SK-N-SH (cell line): ENCODE data around the gene THOC6. TPM values are rescaled to one million over a fixed set of nuclear protein-coding genes. Genes with fewer than 3 reads are reported as not detected.

Experiments
- CTCF ChIA-PET: fragments of 300-600, 350-600 bp; formaldehyde crosslinking; extraction: SDS; loops from one replicate; lab custom pipeline; 2021; lab: Yijun Ruan, JAX
- POLR2A ChIA-PET: fragments of 350-600 bp; sonication (Branson Sonifier 250); formaldehyde crosslinking; extraction: SDS; loops from one replicate; lab custom pipeline; 2020; ENCODE audit warnings: antibody characterized with exemption, inconsistent platforms; lab: Yijun Ruan, JAX
- DNase-seq: peaks from one replicate; pipeline ENCODE4 v3.0.0; 2012
- H2AFZ ChIP-seq: fragments of 200-600 bp; sonication (generic); 2 replicates; pipeline ENCODE4 v1.8.1; 2016; ENCODE audit warnings: antibody characterized with exemption, mild to moderate bottlenecking, low read depth
- H3F3A ChIP-seq: fragments of 200-600 bp; sonication (generic); replicated peaks from 2 replicates; pipeline ENCODE3; 2016; ENCODE audit warnings: antibody characterized with exemption, mild to moderate bottlenecking; ENCODE audit not compliant: insufficient read depth
- H3K27ac ChIP-seq, 2 experiments: fragments of 200-500 bp in 1 of 2; fragments of 200-600 bp in 1 of 2; sonication (Bioruptor generic) in 1 of 2; sonication (generic), shearing (Covaris generic) in 1 of 2; 2 replicates each; pipeline versions ENCODE4 v1.5.1 to v1.6.1; 2014 to 2016; ENCODE audit warnings: low read depth in 2 of 2, inconsistent platforms in 1 of 2, low read length in 1 of 2, mild to moderate bottlenecking in 1 of 2, mixed read lengths in 1 of 2
- H3K27me3 ChIP-seq: fragments of 200-600 bp; sonication (generic), shearing (Covaris generic); 2 replicates; pipeline ENCODE4 v1.6.1; 2016; ENCODE audit warnings: mixed run types; ENCODE audit not compliant: insufficient read depth
- H3K36me3 ChIP-seq, 2 experiments: fragments of 200-500 bp in 1 of 2; fragments of 200-600 bp in 1 of 2; sonication (Bioruptor generic) in 1 of 2; sonication (generic) in 1 of 2; replicated peaks in 1 of 2; 2 replicates each; pipeline versions ENCODE3 to v1.5.1; 2014 to 2016; ENCODE audit warnings: low read length in 1 of 2, mild to moderate bottlenecking in 1 of 2; ENCODE audit not compliant: insufficient read depth in 2 of 2, control insufficient read depth in 1 of 2
- H3K4me1 ChIP-seq, 2 experiments: fragments of 200-500 bp in 1 of 2; fragments of 200-600 bp in 1 of 2; sonication (Bioruptor generic) in 1 of 2; sonication (generic), shearing (Covaris generic) in 1 of 2; 2 replicates each; pipeline versions ENCODE4 v1.5.1 to v1.6.1; 2014 to 2016; ENCODE audit warnings: low read depth in 1 of 2, low read length in 1 of 2, mixed run types in 1 of 2; ENCODE audit not compliant: insufficient read depth in 2 of 2, control insufficient read depth in 1 of 2
- H3K4me2 ChIP-seq: fragments of 200-600 bp; sonication (generic), shearing (Covaris generic); 2 replicates; pipeline ENCODE4 v1.6.1; 2017; ENCODE audit warnings: mixed run types
- H3K4me3 ChIP-seq, 2 experiments: fragments of 200-500 bp in 1 of 2; fragments of 200-600 bp in 1 of 2; sonication (Bioruptor generic) in 1 of 2; sonication (generic), shearing (Covaris generic) in 1 of 2; 2 replicates each; pipeline versions ENCODE4 v1.5.1 to v1.8.1; 2014 to 2016; ENCODE audit warnings: low read depth in 2 of 2, inconsistent platforms in 1 of 2, low read length in 1 of 2, mild to moderate bottlenecking in 1 of 2, mixed read lengths in 1 of 2, moderate library complexity in 1 of 2
- H3K79me2 ChIP-seq: fragments of 200-600 bp; sonication (generic); 2 replicates; pipeline ENCODE4 v1.8.1; 2017; ENCODE audit warnings: mild to moderate bottlenecking; ENCODE audit not compliant: insufficient read depth
- H3K9ac ChIP-seq: fragments of 200-600 bp; sonication (generic); 2 replicates; pipeline ENCODE4 v1.6.1; 2017; ENCODE audit warnings: mixed run types
- H3K9me2 ChIP-seq: fragments of 200-600 bp; sonication (generic); 2 replicates; pipeline ENCODE4 v1.6.1; 2017; ENCODE audit warnings: mixed run types
- H3K9me3 ChIP-seq: fragments of 200-600 bp; sonication (generic); 2 replicates; pipeline ENCODE4 v1.6.1; 2017; ENCODE audit warnings: mixed run types, mild to moderate bottlenecking, moderate library complexity
- H4K20me1 ChIP-seq: fragments of 200-600 bp; sonication (generic); 2 replicates; pipeline ENCODE4 v1.6.1; 2017; ENCODE audit warnings: mild to moderate bottlenecking, mixed run types; ENCODE audit not compliant: insufficient read depth
- CHD2 ChIP-seq: fragments of 150-350 bp; IDR thresholded peaks from 2 replicates; pipeline ENCODE4 v1.6.1; 2018; ENCODE audit warnings: low read length; ENCODE audit not compliant: partially characterized antibody
- ELF1 ChIP-seq: IDR thresholded peaks from 2 replicates; pipeline ENCODE4 v1.4.0; 2012
- FOSL2 ChIP-seq: IDR thresholded peaks from 2 replicates; pipeline ENCODE4 v1.4.0; 2012; ENCODE audit warnings: low read depth, mild to moderate bottlenecking, moderate library complexity, borderline replicate concordance
- GABPA ChIP-seq: IDR thresholded peaks from 2 replicates; pipeline ENCODE4 v1.4.0; 2012; ENCODE audit warnings: low read depth, mild to moderate bottlenecking
- JUND ChIP-seq: IDR thresholded peaks from 2 replicates; pipeline ENCODE4 v1.4.0; 2012
- NRF1 ChIP-seq: IDR thresholded peaks from 2 replicates; pipeline ENCODE4 v1.6.1; 2012; ENCODE audit warnings: low read depth, mild to moderate bottlenecking, low read length
- POLR2AphosphoS5 ChIP-seq: IDR thresholded peaks from 2 replicates; pipeline ENCODE4 v1.6.1; 2012; ENCODE audit warnings: low read depth, low read length
- RFX5 ChIP-seq: IDR thresholded peaks from 2 replicates; pipeline ENCODE4 v1.6.1; 2012; ENCODE audit warnings: mild to moderate bottlenecking, improper control_type of control experiment, low read length
- SIN3A ChIP-seq: IDR thresholded peaks from 2 replicates; pipeline ENCODE4 v1.6.1; 2012; ENCODE audit warnings: low read depth, mild to moderate bottlenecking, low read length, moderate library complexity, borderline replicate concordance
- TCF12 ChIP-seq: IDR thresholded peaks from 2 replicates; pipeline ENCODE4 v1.4.0; 2012
- USF2 ChIP-seq: fragments of 150-350 bp; IDR thresholded peaks from 2 replicates; pipeline ENCODE4 v1.6.1; 2017; ENCODE audit warnings: antibody characterized with exemption, low read length, low read depth, borderline replicate concordance
- WGBS: methylation state at CpG from one replicate; pipeline ENCODE4 v1.1.6; 2017; ENCODE audit warnings: low lambda C conversion rate; 5-methylcytosine and 5-hydroxymethylcytosine counted together
- polyA plus RNA-seq, 3 experiments: library from polyadenylated mRNA; depleted of rRNA; stranded (reverse); fragments of >200 nt; gene quantifications; 2 replicates each; pipeline ENCODE4 v1.2.3, GENCODE V29; 2012
- TF ChIP-seq, protein P1 (sequence below): IDR thresholded peaks from 2 replicates; pipeline ENCODE4 v1.4.0; 2012; ENCODE audit warnings: low read depth
- TF ChIP-seq, protein P2 (sequence below): fragments of 150-350 bp; IDR thresholded peaks from 2 replicates; pipeline ENCODE4 v1.6.1; 2016; ENCODE audit warnings: mild to moderate bottlenecking, low read depth, low read length
- TF ChIP-seq, protein P3 (sequence below): fragments of 200-600 bp; sonication (generic); IDR thresholded peaks from 2 replicates; pipeline ENCODE4 v1.6.1; 2017; ENCODE audit warnings: antibody characterized with exemption, mild to moderate bottlenecking, moderate library complexity
- TF ChIP-seq, protein P4 (sequence below): IDR thresholded peaks from 2 replicates; pipeline ENCODE4 v1.6.1; 2012; ENCODE audit warnings: mild to moderate bottlenecking, low read depth, low read length, moderate library complexity
- TF ChIP-seq, protein P5 (sequence below): IDR thresholded peaks from 2 replicates; pipeline ENCODE4 v1.4.0; 2012; ENCODE audit warnings: low read depth, borderline replicate concordance

THOC6 gene
- polyA plus RNA-seq, 1 of the 3 experiments (the other 2 are of a cell fraction): 37.7 TPM

- Histone ChIP-seq H3K9me2 (no peaks in the 10 kb centered on the region), H3F3A (peaks cover 10% of the 10 kb centered on the region), H3K4me2 (no peak overlapping the region), H2AFZ (no peak overlapping the region), H3K4me3 (no peak overlapping the region), H3K27me3 (no peaks in the 10 kb centered on the region), H3K9me3 (no peaks in the 10 kb centered on the region), H3K27ac (no peak overlapping the region), H3K4me1 (peaks cover 4 to 24% of the 10 kb centered on the region in 2 experiments; a peak in 2 of 4 replicates), H4K20me1 (no peaks in the 10 kb centered on the region), H3K36me3 (no peaks in the 10 kb centered on the region), H3K9ac (no peak overlapping the region), H3K79me2 (peaks cover 16% of the 10 kb centered on the region; the same call in 1 of the 2 replicates)
- 95% methylated on average over 5 of the region's 5 CpGs for WGBS
- TF ChIP-seq, protein P1, sequence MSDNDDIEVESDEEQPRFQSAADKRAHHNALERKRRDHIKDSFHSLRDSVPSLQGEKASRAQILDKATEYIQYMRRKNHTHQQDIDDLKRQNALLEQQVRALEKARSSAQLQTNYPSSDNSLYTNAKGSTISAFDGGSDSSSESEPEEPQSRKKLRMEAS: no peak
- TF ChIP-seq, protein P2, sequence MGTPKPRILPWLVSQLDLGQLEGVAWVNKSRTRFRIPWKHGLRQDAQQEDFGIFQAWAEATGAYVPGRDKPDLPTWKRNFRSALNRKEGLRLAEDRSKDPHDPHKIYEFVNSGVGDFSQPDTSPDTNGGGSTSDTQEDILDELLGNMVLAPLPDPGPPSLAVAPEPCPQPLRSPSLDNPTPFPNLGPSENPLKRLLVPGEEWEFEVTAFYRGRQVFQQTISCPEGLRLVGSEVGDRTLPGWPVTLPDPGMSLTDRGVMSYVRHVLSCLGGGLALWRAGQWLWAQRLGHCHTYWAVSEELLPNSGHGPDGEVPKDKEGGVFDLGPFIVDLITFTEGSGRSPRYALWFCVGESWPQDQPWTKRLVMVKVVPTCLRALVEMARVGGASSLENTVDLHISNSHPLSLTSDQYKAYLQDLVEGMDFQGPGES: no peak
- TF ChIP-seq, protein P3, sequence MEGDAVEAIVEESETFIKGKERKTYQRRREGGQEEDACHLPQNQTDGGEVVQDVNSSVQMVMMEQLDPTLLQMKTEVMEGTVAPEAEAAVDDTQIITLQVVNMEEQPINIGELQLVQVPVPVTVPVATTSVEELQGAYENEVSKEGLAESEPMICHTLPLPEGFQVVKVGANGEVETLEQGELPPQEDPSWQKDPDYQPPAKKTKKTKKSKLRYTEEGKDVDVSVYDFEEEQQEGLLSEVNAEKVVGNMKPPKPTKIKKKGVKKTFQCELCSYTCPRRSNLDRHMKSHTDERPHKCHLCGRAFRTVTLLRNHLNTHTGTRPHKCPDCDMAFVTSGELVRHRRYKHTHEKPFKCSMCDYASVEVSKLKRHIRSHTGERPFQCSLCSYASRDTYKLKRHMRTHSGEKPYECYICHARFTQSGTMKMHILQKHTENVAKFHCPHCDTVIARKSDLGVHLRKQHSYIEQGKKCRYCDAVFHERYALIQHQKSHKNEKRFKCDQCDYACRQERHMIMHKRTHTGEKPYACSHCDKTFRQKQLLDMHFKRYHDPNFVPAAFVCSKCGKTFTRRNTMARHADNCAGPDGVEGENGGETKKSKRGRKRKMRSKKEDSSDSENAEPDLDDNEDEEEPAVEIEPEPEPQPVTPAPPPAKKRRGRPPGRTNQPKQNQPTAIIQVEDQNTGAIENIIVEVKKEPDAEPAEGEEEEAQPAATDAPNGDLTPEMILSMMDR: no peak
- TF ChIP-seq NRF1 (no peak), GABPA (no peak), TCF12 (no peak), ELF1 (no peak), FOSL2 (no peak), POLR2AphosphoS5 (no peak), JUND (no peak), RFX5 (no peak), USF2 (no peak), SIN3A (no peak), CHD2 (no peak)
- TF ChIP-seq, protein P4, sequence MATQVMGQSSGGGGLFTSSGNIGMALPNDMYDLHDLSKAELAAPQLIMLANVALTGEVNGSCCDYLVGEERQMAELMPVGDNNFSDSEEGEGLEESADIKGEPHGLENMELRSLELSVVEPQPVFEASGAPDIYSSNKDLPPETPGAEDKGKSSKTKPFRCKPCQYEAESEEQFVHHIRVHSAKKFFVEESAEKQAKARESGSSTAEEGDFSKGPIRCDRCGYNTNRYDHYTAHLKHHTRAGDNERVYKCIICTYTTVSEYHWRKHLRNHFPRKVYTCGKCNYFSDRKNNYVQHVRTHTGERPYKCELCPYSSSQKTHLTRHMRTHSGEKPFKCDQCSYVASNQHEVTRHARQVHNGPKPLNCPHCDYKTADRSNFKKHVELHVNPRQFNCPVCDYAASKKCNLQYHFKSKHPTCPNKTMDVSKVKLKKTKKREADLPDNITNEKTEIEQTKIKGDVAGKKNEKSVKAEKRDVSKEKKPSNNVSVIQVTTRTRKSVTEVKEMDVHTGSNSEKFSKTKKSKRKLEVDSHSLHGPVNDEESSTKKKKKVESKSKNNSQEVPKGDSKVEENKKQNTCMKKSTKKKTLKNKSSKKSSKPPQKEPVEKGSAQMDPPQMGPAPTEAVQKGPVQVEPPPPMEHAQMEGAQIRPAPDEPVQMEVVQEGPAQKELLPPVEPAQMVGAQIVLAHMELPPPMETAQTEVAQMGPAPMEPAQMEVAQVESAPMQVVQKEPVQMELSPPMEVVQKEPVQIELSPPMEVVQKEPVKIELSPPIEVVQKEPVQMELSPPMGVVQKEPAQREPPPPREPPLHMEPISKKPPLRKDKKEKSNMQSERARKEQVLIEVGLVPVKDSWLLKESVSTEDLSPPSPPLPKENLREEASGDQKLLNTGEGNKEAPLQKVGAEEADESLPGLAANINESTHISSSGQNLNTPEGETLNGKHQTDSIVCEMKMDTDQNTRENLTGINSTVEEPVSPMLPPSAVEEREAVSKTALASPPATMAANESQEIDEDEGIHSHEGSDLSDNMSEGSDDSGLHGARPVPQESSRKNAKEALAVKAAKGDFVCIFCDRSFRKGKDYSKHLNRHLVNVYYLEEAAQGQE: no peak
- TF ChIP-seq, protein P5, sequence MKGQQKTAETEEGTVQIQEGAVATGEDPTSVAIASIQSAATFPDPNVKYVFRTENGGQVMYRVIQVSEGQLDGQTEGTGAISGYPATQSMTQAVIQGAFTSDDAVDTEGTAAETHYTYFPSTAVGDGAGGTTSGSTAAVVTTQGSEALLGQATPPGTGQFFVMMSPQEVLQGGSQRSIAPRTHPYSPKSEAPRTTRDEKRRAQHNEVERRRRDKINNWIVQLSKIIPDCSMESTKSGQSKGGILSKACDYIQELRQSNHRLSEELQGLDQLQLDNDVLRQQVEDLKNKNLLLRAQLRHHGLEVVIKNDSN: no peak
- DNase-seq: no peak
- POLR2A ChIA-PET: interaction anchor here (1.3 kb wide), 1 partner anchor 8 kb away, joined by 4 read pairs; no protein-coding TSS in a partner anchor
- CTCF ChIA-PET: interaction anchor here (0.9 to 3.1 kb wide), 6 partner anchors 8 to 147 kb away, joined by 3 to 25 read pairs (median 5); partner anchors contain the start of gene KREMEN2
Observed at GRCh38 chr16:2982402-2982801, 41.4 kb upstream of the THOC6 start.
